Measurements from ENCODE around the gene TRIM33. TPM values are rescaled to one million over a fixed set of nuclear protein-coding genes. Genes with fewer than 3 reads are reported as not detected.

The TRIM33 gene
- polyA plus RNA-seq, 1 of the 3 experiments (the other 2 are of a cell fraction) = 6.3 TPM

DNA sequence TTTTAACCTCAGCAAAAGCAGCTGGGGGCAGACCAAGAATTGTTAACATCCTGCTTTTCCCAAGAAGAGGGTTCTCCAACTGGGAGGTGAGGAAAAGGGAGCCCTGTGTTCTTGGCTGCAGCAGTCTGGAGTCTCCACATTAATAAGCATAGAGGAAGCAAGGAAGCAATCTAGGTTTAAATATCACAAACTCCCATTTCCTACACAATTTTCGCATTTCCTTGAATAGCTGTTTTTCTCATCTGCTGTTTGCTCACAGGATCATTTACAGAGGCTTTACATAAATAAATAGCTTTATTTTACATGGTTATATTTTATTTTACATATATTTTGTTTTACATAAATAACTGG lies 124.0 kb downstream of the TRIM33 start:
- H3K36me3 ChIP-seq (replicated peaks in 1 of 2; ENCODE audit: control insufficient read depth in 1 of 2, insufficient read depth in 2 of 2, low read length in 1 of 2) = peaks cover 12 to 20% of the 10 kb centered on the region in 2 experiments
- H3K4me2 ChIP-seq = no peak overlapping the region
- peaks cover 4% of the 10 kb centered on the region for H3F3A ChIP-seq (replicated peaks; ENCODE audit: insufficient read depth)
- H3K9me2 ChIP-seq = no peaks in the 10 kb centered on the region
- H3K9ac ChIP-seq = no peak overlapping the region
- CTCF ChIA-PET = interaction anchor here (0.6 to 1.6 kb wide), 2 partner anchors 40 to 157 kb away, joined by 3 to 5 read pairs; no protein-coding TSS in a partner anchor
- WGBS (ENCODE audit: low lambda C conversion rate) = 90% methylated on average over 1 of the region's 1 CpG
- no peak for DNase-seq
- H3K79me2 ChIP-seq (ENCODE audit: insufficient read depth) = no peaks in the 10 kb centered on the region
- no peaks in the 10 kb centered on the region for H3K4me1 ChIP-seq (ENCODE audit: control insufficient read depth in 1 of 2, insufficient read depth in 2 of 2, low read depth in 1 of 2, low read length in 1 of 2)
- no peak overlapping the region for H2AFZ ChIP-seq (ENCODE audit: low read depth)
- H3K27ac ChIP-seq (ENCODE audit: low read depth in 2 of 2, low read length in 1 of 2) = no peak overlapping the region
- H3K4me3 ChIP-seq (ENCODE audit: low read depth in 2 of 2, low read length in 1 of 2) = no peak overlapping the region
- H3K27me3 ChIP-seq (ENCODE audit: insufficient read depth) = no peaks in the 10 kb centered on the region
- POLR2A ChIA-PET = no interaction called here
- H4K20me1 ChIP-seq (ENCODE audit: insufficient read depth) = no peaks in the 10 kb centered on the region
- no peak for TF ChIP-seq MXI1 (IDR thresholded peaks at IDR 0.05; ENCODE audit: low read depth, low read length)
- TF ChIP-seq SIN3A (IDR thresholded peaks at IDR 0.05; ENCODE audit: borderline replicate concordance, low read depth, low read length) = no peak
- TF ChIP-seq NFIC (IDR thresholded peaks at IDR 0.05; ENCODE audit: borderline replicate concordance) = no peak
- TF ChIP-seq SMC3 (IDR thresholded peaks at IDR 0.05; ENCODE audit: low read depth, low read length) = no peak
- no peak for TF ChIP-seq NRF1 (IDR thresholded peaks at IDR 0.05; ENCODE audit: low read depth, low read length)
- TF ChIP-seq, protein P1, sequence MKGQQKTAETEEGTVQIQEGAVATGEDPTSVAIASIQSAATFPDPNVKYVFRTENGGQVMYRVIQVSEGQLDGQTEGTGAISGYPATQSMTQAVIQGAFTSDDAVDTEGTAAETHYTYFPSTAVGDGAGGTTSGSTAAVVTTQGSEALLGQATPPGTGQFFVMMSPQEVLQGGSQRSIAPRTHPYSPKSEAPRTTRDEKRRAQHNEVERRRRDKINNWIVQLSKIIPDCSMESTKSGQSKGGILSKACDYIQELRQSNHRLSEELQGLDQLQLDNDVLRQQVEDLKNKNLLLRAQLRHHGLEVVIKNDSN (IDR thresholded peaks at IDR 0.05; ENCODE audit: borderline replicate concordance, low read depth) = no peak
- H3K9me3 ChIP-seq = no peaks in the 10 kb centered on the region

DNA sequence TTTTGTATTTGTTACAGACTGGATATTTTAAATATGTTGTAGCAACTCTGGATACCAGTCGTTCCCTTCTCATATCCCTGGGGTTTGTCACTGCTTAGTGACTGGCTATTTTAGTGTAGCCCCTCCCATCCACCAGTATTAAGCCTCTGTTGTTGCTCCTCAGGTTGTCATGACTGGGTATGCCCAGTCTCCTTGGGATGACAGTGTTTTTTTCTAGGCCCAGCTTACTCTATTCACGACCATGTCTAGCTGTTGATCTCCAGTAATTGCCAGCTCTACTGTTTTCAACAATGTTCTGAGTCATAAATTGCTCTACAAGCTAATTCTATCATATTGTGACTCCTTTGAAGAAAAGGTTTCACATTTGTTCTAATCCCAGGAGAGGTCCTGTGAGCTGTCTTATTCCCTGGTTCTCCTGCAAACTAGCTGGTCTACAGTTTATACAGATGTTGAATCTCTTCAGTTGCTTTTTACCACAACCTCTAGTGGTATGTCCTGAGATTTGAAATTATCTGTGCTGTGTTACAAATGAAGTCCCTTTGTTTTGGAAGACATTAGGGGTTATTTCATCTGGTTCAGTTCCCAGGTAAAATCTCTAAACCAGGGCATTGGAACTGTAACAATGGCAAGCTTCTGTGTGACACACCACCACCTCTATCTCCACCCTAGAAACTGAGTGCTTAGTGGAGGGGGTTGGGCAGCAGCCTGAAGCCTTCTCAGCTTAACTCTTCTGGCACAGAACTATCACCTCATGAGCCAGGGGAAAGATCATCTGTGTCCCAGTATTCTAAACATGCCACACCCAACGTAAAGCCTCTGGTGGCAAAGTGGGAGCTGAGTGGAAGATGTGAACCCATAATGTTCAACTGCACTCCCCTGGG lies 124.6 kb downstream of the TRIM33 start:
- Histone ChIP-seq H3K4me2 (no peak overlapping the region), H3K27ac (ENCODE audit: low read depth in 2 of 2, low read length in 1 of 2) (no peak overlapping the region), H3K27me3 (ENCODE audit: insufficient read depth) (no peaks in the 10 kb centered on the region), H4K20me1 (ENCODE audit: insufficient read depth) (no peaks in the 10 kb centered on the region), H3K9me3 (no peaks in the 10 kb centered on the region), H3K4me3 (ENCODE audit: low read depth in 2 of 2, low read length in 1 of 2) (no peak overlapping the region), H3K4me1 (ENCODE audit: control insufficient read depth in 1 of 2, insufficient read depth in 2 of 2, low read depth in 1 of 2, low read length in 1 of 2) (no peaks in the 10 kb centered on the region), H2AFZ (ENCODE audit: low read depth) (no peak overlapping the region), H3F3A (replicated peaks; ENCODE audit: insufficient read depth) (peaks cover 4% of the 10 kb centered on the region), H3K79me2 (ENCODE audit: insufficient read depth) (no peaks in the 10 kb centered on the region), H3K9me2 (no peaks in the 10 kb centered on the region), H3K9ac (no peak overlapping the region), H3K36me3 (replicated peaks in 1 of 2; ENCODE audit: control insufficient read depth in 1 of 2, insufficient read depth in 2 of 2, low read length in 1 of 2) (peaks cover 7 to 18% of the 10 kb centered on the region in 2 experiments)
- TF ChIP-seq TAF1 (IDR thresholded peaks at IDR 0.05; ENCODE audit: borderline replicate concordance, low read depth, low read length) = no peak
- no peak for TF ChIP-seq FOSL2 (IDR thresholded peaks at IDR 0.05; ENCODE audit: borderline replicate concordance, low read depth)
- no peak for TF ChIP-seq TEAD4 (IDR thresholded peaks at IDR 0.05; ENCODE audit: borderline replicate concordance, insufficient read depth)
- TF ChIP-seq EP300 (IDR thresholded peaks at IDR 0.05; ENCODE audit: borderline replicate concordance in 1 of 2, low read depth in 1 of 2, low read length in 1 of 2) = no peak
- no peak for TF ChIP-seq NFIC (IDR thresholded peaks at IDR 0.05; ENCODE audit: borderline replicate concordance)
- TF ChIP-seq, protein P2, sequence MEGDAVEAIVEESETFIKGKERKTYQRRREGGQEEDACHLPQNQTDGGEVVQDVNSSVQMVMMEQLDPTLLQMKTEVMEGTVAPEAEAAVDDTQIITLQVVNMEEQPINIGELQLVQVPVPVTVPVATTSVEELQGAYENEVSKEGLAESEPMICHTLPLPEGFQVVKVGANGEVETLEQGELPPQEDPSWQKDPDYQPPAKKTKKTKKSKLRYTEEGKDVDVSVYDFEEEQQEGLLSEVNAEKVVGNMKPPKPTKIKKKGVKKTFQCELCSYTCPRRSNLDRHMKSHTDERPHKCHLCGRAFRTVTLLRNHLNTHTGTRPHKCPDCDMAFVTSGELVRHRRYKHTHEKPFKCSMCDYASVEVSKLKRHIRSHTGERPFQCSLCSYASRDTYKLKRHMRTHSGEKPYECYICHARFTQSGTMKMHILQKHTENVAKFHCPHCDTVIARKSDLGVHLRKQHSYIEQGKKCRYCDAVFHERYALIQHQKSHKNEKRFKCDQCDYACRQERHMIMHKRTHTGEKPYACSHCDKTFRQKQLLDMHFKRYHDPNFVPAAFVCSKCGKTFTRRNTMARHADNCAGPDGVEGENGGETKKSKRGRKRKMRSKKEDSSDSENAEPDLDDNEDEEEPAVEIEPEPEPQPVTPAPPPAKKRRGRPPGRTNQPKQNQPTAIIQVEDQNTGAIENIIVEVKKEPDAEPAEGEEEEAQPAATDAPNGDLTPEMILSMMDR (IDR thresholded peaks at IDR 0.05) = no peak
- POLR2A ChIA-PET = no interaction called here
- 80% methylated on average over 3 of the region's 3 CpGs for WGBS (ENCODE audit: low lambda C conversion rate)
- no peak for DNase-seq
- CTCF ChIA-PET = interaction anchor here (0.6 to 1.6 kb wide), 2 partner anchors 40 to 157 kb away, joined by 3 to 5 read pairs; no protein-coding TSS in a partner anchor
